GM18517 (cell line): ENCODE measurements around the gene IL4I1.

Experiments used
- ATAC-seq: cut with Tn5 transposase; IDR thresholded peaks from one replicate; pipeline ENCODE4 v1.9.1; 2021; ENCODE audit warnings: mild to moderate bottlenecking, moderate library complexity; ENCODE audit not compliant: unreplicated experiment

Gene IL4I1

GRCh38 chr19:49895566-49896297, 955 bp downstream of the IL4I1 start:
- no peak for ATAC-seq

DNA sequence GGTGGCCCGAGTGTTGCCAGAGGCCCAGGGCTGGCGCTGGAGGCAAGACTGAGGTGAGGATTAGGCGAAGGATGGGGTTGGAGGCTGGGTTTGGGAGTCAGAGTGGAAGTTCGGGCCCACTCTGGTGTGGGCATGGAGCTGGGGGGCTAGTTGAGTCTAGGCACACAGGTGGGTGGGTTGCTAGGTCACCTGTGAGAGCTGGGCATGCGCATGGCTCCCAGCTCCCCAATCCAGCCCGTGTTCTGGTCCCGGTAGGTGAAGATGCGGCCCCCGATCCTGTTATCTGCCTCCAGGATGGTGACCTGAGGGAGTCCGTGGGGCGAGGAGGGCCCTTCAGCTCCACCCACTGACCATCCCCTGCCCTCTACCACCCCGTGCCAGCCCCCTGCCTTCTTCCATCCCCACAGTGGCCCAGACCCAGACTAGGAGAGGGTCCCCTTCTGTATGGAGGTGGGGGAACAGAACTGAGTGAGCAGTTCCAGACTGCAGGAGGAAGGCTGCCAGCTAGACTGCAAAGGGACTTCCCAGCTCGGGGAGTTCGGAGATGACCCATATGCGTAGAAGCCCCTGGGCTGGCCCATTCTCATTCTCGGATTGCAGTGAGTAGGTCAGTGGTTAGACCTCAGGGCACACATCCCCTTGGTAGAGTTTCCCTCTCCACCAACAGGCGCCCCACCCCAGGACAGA, 1.7 kb downstream of the IL4I1 start:
- no peak for ATAC-seq

GRCh38 chr19:49894011-49894664, 2.5 kb downstream of the IL4I1 start:
- ATAC-seq = no peak

DNA sequence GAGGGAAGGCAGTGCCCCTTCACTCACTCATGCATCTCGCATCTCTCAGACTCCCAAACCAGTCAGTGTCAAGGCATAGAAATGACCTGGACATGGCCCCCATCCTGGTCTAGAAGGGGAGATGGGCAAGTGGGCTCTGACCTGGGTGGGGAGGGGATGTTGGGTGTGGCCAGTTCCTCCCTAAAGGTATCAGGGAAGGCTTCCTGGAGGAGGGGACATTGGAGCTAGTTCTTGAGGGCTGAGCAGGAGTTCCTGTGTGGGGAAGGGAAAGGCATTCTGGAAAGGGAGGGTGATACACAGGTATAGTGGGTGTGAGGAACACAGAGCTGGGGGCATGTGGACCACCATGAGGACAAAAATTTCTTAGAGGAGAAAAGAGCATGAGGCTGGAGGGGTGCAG, 4.0 kb downstream of the IL4I1 start:
- no peak for ATAC-seq

- ATAC-seq = no peak
Measured at GRCh38 chr19:49891393-49891792, 5.3 kb downstream of the IL4I1 start.

DNA sequence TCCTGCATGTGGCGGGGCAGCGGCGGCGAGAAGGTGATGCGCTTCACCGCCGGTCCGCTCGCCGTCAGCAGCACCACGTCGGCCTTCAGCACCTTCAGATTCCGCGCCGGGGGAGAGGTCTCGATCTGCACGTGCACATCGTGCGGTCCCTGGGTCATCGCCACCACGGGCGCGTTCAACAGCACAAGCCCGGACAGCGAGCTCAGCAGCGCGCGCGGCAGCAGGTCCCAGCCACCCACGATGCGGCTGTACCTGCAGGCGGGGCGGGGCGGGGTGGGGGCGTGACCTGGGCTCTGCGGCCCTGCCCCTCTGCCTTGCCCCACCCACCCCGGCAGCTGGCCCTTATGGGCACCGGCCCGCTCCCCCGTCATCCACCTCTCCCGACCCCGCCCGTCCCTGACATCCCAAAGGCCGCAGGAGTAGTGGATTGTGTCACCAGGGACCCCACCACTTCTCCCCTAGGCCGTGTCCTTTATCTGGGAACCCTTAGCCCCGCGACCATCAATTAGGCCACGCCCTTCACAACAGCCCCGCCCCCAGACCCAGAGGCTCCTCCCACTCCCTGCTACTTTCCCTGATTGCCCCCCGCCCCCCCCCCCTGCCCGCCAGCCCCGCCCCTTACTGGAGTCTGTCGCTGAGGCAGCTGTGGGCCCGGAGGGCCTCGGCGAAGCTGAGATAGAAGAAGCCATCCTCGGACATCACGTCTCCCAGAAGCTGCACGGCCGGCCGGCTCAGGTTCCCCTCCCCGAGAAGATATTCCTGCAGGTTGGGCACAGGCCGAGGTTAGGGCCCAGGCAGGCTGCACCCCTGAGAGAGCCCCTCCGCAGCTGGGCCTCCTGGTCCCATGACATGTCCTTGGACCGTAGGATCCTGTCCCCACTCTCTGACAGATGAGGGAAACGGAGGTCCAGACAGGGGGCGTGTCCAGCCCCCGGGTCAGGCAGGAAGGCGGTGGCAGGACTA, 6.1 kb downstream of the IL4I1 start:
- no peak for ATAC-seq

- no peak for ATAC-seq
Measured at GRCh38 chr19:49889687-49890348, 6.9 kb downstream of the IL4I1 start.

DNA sequence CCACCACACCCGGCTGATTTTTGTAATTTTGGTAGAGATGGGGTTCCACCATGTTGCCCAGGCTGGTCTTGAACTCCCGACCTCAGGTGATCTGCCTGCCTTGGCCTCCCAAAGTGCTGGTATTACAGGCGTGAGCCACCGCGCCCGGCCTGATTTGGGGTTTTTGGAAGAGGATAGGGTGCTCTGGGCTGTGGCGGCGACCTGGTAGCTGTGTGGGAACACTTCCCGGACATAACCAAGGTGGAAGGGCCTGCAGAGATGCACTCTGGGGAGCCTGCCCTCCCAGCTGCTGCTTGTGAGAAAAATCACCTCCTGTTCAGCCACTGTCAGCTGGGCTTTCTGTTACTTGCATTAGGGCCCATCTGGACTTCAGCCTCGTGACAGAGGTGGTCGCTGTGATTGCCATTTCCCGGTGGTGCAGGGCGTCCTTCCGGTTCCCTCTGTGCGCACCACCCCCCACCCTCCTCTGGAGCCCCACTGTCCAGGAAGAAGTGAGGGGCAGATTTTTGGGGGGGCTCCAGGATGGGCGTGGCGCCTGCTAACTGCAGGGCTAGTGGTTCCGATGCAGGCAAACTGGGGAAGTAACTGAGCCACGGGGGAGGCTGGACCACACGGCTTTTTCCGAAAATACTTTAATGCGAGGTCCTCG, 7.5 kb downstream of the IL4I1 start:
- ATAC-seq = no peak

DNA sequence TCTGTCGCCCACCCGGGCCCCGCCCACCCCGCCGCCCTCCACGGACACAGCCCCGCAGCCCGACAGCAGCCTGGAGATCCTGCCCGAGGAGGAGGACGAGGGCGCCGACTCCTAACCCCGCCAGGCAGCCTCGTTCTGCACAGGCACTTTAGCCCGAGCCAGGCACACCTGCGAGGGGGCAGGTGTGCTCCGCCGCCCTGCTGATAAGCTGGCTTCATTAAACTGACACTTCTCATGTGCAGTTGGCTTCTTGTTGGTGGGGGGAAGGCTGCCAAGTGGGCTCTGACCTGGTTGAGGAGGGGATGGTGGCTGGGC, 8.2 kb downstream of the IL4I1 start:
- ATAC-seq = no peak

DNA sequence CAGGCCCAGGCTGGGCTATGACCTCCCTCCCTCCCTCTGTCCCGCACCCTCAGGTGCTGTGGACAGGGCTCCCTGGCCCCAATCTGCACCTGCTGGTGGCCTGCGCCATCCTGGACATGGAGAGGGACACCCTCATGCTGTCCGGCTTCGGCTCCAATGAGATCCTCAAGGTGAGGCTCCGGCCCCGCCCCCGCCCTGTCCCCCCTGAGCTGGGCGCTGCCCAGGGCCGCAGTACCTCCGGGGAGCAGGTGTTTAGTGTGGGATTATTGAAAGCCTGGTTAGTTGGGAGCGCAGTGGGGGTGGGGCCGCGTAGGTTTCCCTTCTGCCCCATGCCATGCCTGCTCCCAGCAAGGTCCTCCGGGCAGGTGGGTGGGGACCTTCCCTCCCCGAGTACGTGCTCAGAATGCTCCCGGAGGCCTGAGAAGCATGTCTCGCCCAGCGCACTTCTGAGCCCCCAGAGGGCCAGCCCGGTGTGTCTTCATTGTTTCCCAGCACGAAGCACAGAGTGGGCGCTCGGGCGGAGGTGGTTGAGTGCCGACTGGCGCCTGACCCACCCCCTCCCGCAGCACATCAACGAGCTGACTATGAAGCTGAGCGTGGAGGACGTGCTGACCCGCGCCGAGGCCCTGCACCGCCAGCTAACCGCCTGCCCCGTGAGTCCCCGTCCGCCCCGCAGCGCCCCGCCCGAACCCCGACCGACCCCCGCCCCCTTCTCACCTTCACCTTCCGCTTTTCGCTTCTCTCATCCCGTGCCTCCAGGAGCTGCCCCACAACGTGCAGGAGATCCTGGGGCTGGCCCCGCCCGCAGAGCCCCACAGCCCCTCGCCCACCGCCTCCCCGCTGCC, 8.8 kb downstream of the IL4I1 start:
- ATAC-seq = no peak

- no peak for ATAC-seq
Measured at GRCh38 chr19:49887037-49887664, 9.5 kb downstream of the IL4I1 start.

GRCh38 chr19:49884760-49885159, 11.9 kb downstream of the IL4I1 start:
- ATAC-seq = no peak

GRCh38 chr19:49884109-49884508, 12.6 kb downstream of the IL4I1 start:
- ATAC-seq = no peak

DNA sequence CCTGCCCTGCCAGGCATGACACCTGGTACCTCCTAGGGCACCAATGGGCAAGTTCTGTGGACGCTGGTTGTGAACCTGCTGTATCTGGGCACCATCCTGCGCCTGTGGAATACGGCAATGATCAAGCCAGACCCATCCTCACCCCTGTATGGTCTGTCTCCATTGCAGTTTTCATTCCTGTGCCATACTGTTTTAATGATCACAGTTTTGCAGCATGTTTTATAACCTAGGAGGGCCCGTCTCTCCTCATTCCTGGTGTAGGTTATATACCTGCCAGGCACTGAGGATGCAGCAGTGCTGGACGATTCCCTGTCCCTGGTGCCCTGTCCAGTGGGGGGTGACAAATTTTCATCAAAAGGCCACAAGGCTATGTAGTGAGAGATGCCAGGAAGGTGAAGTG, 13.6 kb downstream of the IL4I1 start:
- no peak for ATAC-seq

DNA sequence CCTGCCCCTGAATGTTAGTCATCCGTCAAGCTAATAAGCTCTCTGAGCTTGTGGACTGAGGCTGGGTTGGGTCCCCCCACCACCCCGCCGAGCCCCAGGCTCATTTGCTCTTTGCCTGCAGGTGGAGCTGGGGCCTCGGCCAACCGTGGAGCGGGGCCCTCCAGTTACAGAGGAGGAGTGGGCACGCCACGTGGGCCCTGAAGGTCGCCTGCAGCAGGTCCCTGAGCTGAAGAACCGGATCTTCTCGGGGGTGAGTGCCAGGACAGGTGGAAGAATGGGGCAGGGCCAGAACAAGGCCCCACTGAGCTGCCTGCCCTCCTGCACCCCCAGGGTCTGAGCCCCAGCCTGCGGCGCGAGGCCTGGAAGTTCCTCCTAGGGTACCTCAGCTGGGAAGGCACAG, 14.0 kb downstream of the IL4I1 start:
- ATAC-seq = no peak

DNA sequence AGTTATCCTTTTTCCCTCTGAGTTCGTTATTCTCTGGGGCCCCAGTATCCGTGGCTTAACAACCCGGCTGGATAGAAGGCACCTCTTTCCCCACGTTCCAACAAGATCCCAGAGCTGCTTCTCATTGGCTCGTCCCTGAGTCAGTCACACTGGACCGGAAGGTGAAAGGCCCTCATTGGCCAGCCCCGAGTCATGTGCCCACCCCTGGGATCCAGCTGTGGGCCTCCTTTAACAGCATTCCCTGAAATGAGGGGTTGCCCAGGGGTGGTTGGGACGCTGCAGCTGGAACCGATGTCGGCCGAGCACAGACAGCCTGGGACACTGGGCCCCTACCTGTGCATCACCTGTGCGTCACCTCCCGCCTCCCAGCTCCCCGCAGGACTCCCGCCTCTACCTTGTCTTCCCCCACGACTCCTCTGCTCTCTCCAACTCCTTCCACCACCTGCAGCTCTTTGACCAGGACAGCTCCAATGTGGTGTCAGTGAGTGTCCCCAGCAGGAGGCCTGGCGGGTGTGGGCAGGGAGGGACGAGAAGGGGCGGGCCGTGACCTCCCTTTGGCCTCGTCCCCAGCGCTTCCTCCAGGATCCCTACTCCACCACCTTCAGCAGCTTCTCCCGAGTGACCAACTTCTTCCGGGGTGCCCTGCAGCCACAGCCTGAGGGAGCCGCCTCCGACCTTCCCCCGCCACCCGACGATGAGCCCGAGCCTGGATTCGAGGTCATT, 14.9 kb downstream of the IL4I1 start:
- ATAC-seq = no peak

GRCh38 chr19:49881186-49881585, 15.5 kb downstream of the IL4I1 start:
- no peak for ATAC-seq
